ENCODE results near the gene TMLHE. TPM values are rescaled to one million over a fixed set of nuclear protein-coding genes. Genes with fewer than 3 reads are reported as not detected.

The TMLHE gene
- total RNA-seq, 1 donor from 2014 or later = 27.6 TPM

DNA sequence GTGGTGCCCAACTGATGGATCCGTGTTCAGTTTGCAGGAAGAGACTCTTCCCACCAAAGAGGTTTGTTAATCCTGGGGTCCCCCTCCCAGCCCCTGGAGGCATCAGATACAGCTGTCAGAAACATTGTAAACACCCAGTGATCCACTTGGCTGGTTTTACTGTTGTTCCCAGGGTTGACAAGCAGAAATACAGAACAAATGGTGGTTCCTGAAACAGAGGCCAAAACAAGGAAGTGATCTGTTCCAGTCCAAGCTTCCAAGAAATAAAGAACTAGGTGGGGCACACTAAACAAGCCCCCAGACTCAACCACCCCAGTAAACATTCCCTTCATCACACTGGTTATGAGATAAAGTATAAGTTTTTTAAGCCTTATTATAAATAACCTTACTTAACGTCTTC lies 1.4 kb downstream of the TMLHE start:
- peaks cover 21% of the 10 kb centered on the region for H3K9me3 Mint-ChIP-seq
- peaks cover 7% of the 10 kb centered on the region for H3K36me3 Mint-ChIP-seq
- H4K20me1 ChIP-seq (ENCODE audit: low read depth) = no peaks in the 10 kb centered on the region
- H3K4me3 ChIP-seq = peak overlapping the region; percentile 62
- no peak for DNase-seq (ENCODE audit: low spot score)
- no peak overlapping the region for H3K27ac ChIP-seq
- H3K4me1 ChIP-seq = peaks cover 5% of the 10 kb centered on the region
- peaks cover 8% of the 10 kb centered on the region for H3K36me3 ChIP-seq
- H3F3A ChIP-seq (ENCODE audit: low read depth) = no peaks in the 10 kb centered on the region
- no peaks in the 10 kb centered on the region for H3K27me3 Mint-ChIP-seq (ENCODE audit: insufficient read depth, low read depth)
- no peak overlapping the region for H3K9ac ChIP-seq
- no peaks in the 10 kb centered on the region for H3K27me3 ChIP-seq
- peak overlapping the region; percentile 91 for H3K4me3 Mint-ChIP-seq
- no peaks in the 10 kb centered on the region for H3K4me1 Mint-ChIP-seq
- H3K4me2 ChIP-seq = peak overlapping the region; percentile 79
- no peak overlapping the region for H2AFZ ChIP-seq (replicated peaks)
- no peak overlapping the region for H3K27ac Mint-ChIP-seq
- H3K9me3 ChIP-seq (ENCODE audit: low read depth) = peaks cover 13% of the 10 kb centered on the region
- H3K79me2 ChIP-seq (ENCODE audit: low read depth) = peaks cover 49% of the 10 kb centered on the region
- TF ChIP-seq, protein P1, sequence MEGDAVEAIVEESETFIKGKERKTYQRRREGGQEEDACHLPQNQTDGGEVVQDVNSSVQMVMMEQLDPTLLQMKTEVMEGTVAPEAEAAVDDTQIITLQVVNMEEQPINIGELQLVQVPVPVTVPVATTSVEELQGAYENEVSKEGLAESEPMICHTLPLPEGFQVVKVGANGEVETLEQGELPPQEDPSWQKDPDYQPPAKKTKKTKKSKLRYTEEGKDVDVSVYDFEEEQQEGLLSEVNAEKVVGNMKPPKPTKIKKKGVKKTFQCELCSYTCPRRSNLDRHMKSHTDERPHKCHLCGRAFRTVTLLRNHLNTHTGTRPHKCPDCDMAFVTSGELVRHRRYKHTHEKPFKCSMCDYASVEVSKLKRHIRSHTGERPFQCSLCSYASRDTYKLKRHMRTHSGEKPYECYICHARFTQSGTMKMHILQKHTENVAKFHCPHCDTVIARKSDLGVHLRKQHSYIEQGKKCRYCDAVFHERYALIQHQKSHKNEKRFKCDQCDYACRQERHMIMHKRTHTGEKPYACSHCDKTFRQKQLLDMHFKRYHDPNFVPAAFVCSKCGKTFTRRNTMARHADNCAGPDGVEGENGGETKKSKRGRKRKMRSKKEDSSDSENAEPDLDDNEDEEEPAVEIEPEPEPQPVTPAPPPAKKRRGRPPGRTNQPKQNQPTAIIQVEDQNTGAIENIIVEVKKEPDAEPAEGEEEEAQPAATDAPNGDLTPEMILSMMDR (IDR thresholded peaks at IDR 0.05) = no peak
- TF ChIP-seq EZH2 (IDR thresholded peaks at IDR 0.05) (no peak), EZH2phosphoT487 (IDR thresholded peaks at IDR 0.05) (no peak)

DNA sequence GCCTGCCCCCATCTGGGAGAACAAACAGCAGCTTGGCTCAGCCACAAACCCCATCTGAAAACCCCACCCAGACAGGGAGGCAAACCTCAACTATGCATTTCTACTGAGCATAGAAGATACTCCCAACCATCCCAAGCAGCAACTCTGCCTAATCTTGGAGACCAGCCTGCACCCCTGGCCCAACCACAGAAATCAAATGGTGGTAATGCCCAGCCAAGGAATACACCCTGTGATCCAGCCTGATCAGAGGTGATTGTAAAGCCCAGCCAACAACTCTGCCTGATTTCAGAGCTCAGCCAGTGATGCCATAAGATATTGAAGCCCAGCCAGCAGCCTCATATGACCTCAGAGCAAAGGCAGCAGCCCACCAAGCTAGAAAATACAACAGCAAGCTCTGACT lies 19.8 kb downstream of the TMLHE start:
- no peaks in the 10 kb centered on the region for H3K79me2 ChIP-seq (ENCODE audit: low read depth)
- no peaks in the 10 kb centered on the region for H3K4me1 Mint-ChIP-seq

DNA sequence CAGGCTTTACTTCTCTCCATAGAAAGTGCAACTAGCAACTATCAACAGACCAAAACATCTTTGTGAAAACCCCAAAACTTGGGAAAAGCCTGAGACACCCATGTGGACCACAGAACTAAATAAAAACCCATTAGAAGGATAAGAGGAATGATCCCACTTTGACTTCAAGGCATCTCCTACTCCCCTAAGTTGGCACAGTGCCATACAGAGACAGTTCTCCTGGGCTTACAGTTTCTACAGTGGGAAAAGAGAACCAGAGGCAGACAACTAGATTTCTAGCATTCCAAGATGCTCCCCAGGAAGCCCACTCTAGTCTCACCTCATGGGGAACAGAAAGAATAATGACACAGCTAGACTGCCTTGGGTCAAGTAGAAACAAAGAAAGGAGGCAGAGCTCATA lies 20.4 kb downstream of the TMLHE start:
- Histone ChIP-seq H3K79me2 (ENCODE audit: low read depth) (no peaks in the 10 kb centered on the region), H3K27ac (no peak overlapping the region), H4K20me1 (ENCODE audit: low read depth) (no peaks in the 10 kb centered on the region), H3K4me1 (no peaks in the 10 kb centered on the region), H3K36me3 (peaks cover 7% of the 10 kb centered on the region), H3K4me3 (no peak overlapping the region), H3F3A (ENCODE audit: low read depth) (no peaks in the 10 kb centered on the region), H2AFZ (replicated peaks) (no peak overlapping the region), H3K4me2 (no peak overlapping the region), H3K27me3 (no peaks in the 10 kb centered on the region), H3K9ac (no peak overlapping the region), H3K9me3 (ENCODE audit: low read depth) (peaks cover 12% of the 10 kb centered on the region)
- TF ChIP-seq EZH2phosphoT487 (IDR thresholded peaks at IDR 0.05) (no peak), EZH2 (IDR thresholded peaks at IDR 0.05) (no peak)
- TF ChIP-seq, protein P1 (IDR thresholded peaks at IDR 0.05) = no peak
- Mint-ChIP-seq H3K36me3 (peaks cover 8% of the 10 kb centered on the region), H3K9me3 (peaks cover 41% of the 10 kb centered on the region), H3K4me3 (no peak overlapping the region), H3K27ac (no peak overlapping the region), H3K27me3 (ENCODE audit: insufficient read depth, low read depth) (no peaks in the 10 kb centered on the region), H3K4me1 (no peaks in the 10 kb centered on the region)
- DNase-seq (ENCODE audit: low spot score) = no peak

More for the DNA sequence above, 19.8 kb downstream of the TMLHE start:
- TF ChIP-seq EZH2 (IDR thresholded peaks at IDR 0.05) (no peak), EZH2phosphoT487 (IDR thresholded peaks at IDR 0.05) (no peak)
- TF ChIP-seq, protein P1 (IDR thresholded peaks at IDR 0.05) = no peak
- H3K36me3 ChIP-seq = peaks cover 7% of the 10 kb centered on the region
- no peaks in the 10 kb centered on the region for H4K20me1 ChIP-seq (ENCODE audit: low read depth)
- Mint-ChIP-seq H3K27ac (no peak overlapping the region), H3K27me3 (ENCODE audit: insufficient read depth, low read depth) (no peaks in the 10 kb centered on the region), H3K9me3 (peaks cover 39% of the 10 kb centered on the region), H3K4me3 (no peak overlapping the region), H3K36me3 (peaks cover 8% of the 10 kb centered on the region)
- H3K9me3 ChIP-seq (ENCODE audit: low read depth) = peaks cover 12% of the 10 kb centered on the region
- no peak overlapping the region for H3K27ac ChIP-seq
- H3K27me3 ChIP-seq = no peaks in the 10 kb centered on the region
- no peak for DNase-seq (ENCODE audit: low spot score)
- no peak overlapping the region for H3K9ac ChIP-seq
- no peak overlapping the region for H3K4me2 ChIP-seq
- no peak overlapping the region for H2AFZ ChIP-seq (replicated peaks)
- no peaks in the 10 kb centered on the region for H3K4me1 ChIP-seq
- H3K4me3 ChIP-seq = no peak overlapping the region
- no peaks in the 10 kb centered on the region for H3F3A ChIP-seq (ENCODE audit: low read depth)
